Fibroblast of skin of right quadriceps (primary cell): Measurements from ENCODE around the gene BBS9.
A peak's percentile ranks its signal among the peaks of the same experiment; 100 is the strongest.
"Not testable (repeated sequence)": the region's sequence is repeated elsewhere in the genome, so short reads cannot be mapped to it uniquely, and the experiment has no call there.

Source experiments
- DNase-seq: peaks from one replicate; pipeline ENCODE4 v3.0.0-alpha.2; 2013

The BBS9 gene

GRCh38 chr7:33287738-33288137 is 158.4 kb downstream of the BBS9 start:
- no peak for DNase-seq

- DNase-seq = no peak
These were observed 169.5 kb downstream of the BBS9 start for GRCh38 chr7:33298848-33299247.

DNA sequence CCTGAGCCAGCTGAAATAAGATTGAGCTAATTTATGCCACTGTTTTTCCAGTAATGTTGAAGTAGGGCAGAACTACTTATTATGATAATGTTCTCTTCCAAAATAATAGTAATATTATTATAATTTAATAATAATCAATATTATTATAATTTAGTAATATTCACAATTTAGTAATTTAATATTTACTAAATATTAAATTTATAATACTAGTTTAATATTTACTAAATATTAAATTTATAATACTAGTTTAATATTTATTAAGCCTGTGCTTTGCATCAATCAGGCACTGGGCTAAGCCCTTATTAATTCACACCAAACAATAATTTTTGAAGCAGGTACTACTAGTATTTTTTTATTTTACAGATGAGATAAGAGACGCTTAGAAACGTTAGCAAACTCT is 170.1 kb downstream of the BBS9 start:
- DNase-seq = no peak

DNA sequence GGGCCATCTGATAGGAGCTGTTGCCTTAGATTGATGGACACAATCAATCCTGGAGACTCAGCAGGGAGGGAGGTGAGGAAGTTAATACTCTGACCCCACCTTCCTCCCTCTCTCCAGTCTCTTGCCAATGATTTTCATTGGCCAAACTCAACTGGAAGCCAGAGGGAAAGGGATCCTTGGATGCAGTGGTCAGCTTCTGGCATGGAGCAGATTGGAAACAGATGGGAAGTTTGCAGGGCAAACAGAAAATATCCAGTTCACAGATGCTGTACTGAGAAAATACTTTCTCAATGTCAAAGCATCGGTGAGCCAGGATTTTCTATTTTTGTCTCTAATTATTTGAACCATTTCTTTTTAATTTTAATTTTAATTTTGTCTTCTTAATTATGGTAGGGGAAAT is 170.8 kb downstream of the BBS9 start:
- no peak for DNase-seq

DNA sequence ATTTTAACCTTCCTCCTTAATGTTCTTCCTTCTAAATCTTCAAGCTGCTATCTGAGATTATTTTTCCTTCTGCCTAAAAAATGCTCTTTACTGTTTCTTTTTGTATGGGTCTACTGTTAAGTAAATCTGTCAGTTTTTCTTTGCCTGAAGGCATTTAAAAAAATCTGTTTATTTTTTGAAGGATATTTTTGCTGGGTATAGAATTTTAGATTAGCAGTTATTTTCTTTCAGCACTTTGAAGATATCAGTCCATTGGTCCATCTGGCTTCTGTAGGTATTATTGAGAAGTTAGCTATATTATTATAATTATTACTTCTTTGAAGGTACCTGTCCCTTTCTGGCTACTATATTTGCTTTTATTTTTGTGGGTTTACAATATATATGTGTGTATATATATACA is 171.4 kb downstream of the BBS9 start:
- DNase-seq = no peak

DNA sequence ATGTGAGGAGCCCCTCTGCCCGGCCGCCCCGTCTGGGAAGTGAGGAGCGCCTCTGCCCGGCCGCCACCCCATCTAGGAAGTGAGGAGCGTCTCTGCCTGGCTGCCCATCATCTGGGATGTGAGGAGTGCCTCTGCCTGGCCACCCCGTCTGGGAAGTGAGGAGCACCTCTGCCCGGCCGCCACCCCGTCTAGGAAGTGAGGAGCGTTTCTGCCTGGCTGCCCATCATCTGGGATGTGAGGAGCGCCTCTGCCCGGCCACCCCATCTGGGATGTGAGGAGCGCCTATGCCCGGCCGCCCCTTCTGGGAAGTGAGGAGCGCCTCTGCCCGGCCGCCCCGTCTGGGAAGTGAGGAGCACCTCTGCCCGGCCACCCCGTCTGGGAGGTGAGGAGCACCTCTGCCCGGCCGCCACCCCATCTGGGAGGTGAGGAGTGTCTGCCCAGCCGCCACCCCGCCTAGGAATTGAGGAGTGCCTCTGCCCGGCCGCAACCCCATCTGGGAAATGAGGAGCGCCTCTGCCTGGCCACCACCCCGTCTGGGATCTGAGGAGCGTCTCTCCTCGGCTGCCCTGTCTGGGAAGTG is 174.7 kb downstream of the BBS9 start:
- not testable (repeated sequence) for DNase-seq

DNA sequence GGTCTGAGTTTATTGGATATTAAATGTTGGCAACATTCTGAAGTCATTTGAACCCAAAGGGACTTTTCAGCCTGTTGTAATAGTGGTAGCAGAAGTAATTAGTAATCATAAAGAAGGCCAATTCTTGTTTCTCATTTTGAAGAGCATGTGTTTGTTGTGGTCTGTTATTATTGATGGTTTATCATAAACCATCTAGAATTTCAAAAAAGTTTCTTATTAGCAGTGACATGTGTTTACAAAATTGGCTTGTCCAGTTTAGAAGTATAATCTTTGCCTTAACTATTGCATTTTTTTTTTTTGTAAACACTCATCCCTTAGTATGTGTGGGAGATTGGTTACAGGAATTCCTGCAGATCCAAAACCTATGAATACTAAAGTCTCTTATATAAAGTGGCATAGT is 177.8 kb downstream of the BBS9 start:
- DNase-seq = no peak

GRCh38 chr7:33310546-33310945 is 181.2 kb downstream of the BBS9 start:
- DNase-seq = no peak

GRCh38 chr7:33325754-33326484 is 196.6 kb downstream of the BBS9 start:
- DNase-seq = no peak

DNA sequence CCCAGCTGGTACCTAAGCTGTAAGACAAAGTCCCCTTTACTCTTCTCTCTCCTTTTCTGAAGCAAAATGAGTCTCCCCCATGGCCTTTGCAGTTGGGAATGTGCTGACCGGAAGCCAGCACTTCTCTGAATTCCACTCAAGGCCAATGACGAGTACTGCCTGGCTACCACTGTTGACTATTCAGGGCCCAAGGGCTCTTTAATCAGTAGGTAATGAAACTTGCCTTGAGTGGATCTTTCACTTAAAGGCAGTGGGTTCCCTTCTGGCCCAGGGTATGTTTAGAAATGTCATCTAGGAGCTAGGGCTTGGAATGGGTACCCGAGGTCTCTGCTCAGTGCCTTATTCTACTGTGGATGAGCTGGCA is 197.1 kb downstream of the BBS9 start:
- no peak for DNase-seq

DNA sequence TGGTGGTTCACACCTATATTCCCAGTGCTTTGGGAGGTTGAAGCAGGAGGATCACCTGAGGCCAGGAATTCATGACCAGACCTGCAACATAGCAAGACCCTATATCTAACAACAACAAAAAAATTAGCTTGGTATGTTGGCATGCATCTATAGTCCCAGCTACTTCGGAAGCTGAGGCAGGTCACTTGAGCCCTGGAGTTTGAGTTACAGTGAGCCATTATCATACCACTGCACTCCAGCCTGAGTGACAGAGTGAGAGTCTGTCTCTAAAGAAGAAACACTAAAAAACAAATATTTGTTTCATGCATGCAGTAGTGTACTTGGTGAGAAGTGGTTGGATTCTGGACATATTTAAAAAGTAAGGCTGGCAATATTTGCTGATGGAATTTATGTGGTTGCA is 198.1 kb downstream of the BBS9 start:
- DNase-seq = no peak

- peak; percentile 18 for DNase-seq
These were observed 205.0 kb downstream of the BBS9 start for GRCh38 chr7:33334349-33334748.

DNA sequence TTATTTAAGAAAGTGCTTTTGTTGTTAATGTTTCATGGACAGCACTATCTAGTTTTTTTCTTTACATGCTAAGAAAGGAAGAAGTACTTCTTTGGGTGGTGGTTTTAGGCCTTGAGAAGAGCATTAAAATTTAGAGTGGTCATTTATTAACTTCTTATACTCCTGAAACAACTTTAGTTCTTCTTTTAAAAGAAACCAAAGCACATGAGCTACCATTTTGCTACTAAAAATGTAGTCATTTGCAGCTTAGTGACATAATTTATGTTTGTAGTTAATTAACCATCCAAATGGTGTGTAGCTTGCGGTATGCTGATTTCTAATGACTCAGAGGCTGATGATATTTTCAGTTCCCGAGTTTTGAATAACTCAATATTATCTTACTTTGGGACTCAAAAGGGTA is 207.5 kb downstream of the BBS9 start:
- peak; percentile 23 for DNase-seq

DNA sequence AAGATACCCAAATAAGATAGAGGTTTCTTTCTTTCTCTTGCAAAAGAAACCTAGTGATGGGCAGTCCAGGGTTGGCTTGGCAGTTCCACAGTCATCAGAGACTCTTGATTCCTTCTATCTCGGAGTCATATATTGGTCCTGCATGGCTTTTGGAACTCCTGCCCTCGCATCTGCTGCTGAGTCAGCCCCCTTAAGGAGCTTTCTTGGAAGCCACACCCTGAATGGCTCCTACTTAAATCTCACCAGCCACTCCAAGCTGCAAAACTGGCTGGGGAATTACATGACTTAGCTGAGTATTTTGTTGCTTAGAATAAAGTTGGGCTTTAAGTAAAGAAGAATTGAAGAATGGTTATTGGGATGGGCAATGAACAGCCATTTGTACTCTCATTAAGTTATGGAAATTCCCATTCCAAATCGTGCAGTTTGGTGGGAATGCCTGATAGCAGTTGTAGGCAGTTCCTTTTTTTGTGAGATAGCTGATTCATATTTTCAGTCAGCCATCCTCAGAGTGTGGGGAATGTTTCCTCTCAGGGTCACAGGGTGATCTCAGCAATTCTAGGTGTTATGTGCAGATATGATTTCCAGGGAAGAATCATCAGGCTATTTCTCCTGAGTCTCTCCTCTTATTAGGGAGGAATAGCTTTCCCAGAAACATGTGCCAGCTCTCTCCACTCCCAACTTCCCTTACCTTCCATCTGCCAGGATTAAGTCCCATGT is 209.9 kb downstream of the BBS9 start:
- no peak for DNase-seq

DNA sequence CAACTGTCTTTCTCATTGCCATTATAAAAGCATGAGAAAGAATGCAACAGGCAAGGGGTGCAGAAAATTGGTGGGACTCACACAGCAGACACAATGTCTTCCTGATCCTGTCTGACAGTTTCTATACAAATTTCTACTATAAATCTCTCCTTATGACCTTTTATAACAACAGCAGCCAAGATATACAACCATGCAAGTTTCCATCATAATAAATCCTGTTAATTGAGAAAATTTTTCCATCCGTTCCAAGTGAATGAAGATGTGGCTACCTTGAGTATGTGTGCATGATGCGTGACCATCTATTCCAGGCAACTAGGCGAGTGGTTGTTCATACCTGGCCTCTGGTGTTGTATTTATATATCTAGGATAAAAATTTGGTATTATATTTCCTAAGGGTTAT is 216.7 kb downstream of the BBS9 start:
- DNase-seq = no peak

- no peak for DNase-seq
These were observed 221.2 kb downstream of the BBS9 start for GRCh38 chr7:33350577-33350976.

- no peak for DNase-seq
These were observed 222.3 kb downstream of the BBS9 start for GRCh38 chr7:33351709-33352108.

DNA sequence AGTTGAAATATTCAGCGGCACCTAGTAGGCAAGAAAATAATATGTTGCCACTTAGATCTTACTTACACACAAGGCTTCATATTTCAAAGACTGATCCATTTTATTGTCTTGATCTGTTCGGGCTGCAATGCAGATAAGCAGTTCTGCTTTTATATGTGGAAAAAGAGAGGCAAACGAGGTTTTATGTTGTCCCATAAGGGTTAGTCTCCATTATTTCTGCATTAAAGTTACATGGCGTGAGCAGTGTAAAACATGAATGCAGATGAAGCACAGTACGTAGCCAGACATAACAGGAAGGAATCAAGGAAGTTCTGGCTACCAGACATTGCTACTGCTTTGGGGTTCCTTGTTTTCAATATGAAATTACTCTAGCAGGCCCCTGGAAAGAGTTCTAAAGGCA is 224.8 kb downstream of the BBS9 start:
- no peak for DNase-seq

DNA sequence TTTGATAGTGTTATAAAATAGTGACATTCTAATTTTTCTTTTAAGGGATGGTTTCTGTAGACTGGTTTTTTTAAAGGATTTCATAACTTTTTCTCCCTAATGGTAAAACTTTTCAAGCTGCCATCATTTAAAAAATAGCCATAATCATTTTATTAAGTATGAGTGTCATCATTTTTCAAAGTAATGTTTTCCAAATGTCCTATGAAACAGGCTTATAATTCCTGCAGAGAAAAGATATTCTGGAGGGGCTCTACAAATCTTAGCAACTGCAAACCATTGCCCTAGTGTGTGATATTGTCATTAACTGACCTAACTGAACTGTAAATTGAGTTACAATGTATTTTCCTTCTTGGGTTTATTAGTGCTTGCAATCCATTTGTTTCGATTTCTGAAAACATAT is 226.0 kb downstream of the BBS9 start:
- DNase-seq = no peak

GRCh38 chr7:33356336-33356735 is 227.0 kb downstream of the BBS9 start:
- no peak for DNase-seq

DNA sequence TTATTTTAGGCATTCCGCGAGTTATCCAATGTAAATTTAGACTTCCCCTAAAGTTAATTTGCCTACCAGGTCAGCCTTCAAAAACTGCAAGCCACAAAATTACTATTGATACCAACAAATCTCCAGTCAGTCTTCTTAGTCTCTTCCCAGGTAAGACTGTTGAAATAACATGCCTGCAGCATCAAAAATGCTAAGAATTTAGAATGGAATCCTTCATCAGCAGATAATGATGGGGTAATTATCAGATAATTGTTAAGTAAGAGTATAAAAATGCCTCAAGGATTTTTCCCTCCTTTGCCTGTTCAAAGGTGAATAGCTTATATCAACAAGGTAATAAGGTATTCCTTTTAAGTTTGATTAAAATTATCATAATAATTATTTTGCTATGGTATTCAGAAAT is 228.5 kb downstream of the BBS9 start:
- no peak for DNase-seq

DNA sequence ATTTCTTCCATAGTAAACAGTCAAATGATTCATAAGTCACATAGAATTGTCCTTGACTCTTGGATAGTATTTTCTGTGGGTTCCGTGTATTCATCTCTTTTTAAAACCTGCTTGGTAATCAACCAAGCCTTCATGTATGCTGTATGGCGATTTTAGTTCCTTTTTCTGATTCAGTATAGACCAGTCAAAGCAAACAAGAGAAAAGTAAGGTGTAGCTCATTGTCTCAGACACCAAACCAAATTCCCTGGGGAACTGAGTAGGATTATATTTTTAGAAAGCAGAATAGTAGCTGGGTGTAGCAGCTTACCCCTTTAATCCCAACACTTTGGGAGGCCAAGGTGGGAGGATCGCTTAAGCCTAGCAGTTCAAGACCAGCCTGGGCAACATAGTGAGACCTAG is 240.5 kb downstream of the BBS9 start:
- DNase-seq = no peak

GRCh38 chr7:33373195-33373594 is 243.8 kb downstream of the BBS9 start:
- no peak for DNase-seq

DNA sequence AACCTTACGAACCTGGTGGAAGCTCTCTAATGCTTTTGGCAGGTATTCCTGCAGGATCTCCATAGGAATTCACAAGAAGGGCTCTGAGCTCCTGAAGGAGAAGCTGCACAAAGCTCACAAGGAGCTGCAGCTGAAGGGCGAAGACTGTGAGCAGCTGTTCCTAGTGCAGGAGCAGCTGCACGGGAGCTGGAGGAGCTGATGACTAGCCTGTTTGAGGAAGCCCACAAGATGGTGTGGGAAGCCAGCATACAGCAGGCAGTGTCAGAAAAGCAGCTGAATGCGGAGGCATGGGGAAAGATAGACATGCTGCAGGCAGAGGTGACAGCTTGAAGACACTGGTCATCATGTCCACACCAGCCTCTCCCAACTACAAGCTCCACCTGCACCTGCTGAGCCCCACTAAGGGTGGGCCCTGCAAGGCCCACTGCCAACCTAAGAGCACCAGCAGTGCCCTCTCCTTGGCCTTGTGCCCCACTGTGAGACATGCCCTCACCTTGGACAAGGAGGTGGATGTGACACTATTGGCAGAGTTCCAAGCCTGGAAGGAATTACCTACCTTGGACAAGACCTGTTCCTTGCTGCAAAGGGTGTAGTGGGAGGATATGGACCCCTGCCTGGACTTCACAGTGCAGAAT is 250.6 kb downstream of the BBS9 start:
- DNase-seq = no peak
